HEK293T (cell line): ENCODE measurements around the gene RNASEH1.
A peak's percentile ranks its signal among the peaks of the same experiment; 100 is the strongest.

Experiments
- CTCF ChIA-PET: fragments of 350-600 bp; formaldehyde crosslinking; extraction: SDS; loops from one replicate; lab custom pipeline; 2021; ENCODE audit warnings: antibody characterized with exemption, inconsistent platforms; lab: Yijun Ruan, JAX
- POLR2A ChIA-PET: fragments of 350-600 bp; formaldehyde crosslinking; extraction: SDS; loops from one replicate; lab custom pipeline; 2020; ENCODE audit warnings: antibody characterized with exemption, inconsistent platforms; lab: Yijun Ruan, JAX
- DNase-seq: peaks from one replicate; pipeline ENCODE4 v3.0.0; 2012; ENCODE audit warnings: mixed read lengths; ENCODE audit errors: extremely low spot score
- ARNT ChIP-seq: fragments of 450-650 bp; IDR thresholded peaks from 2 replicates; pipeline ENCODE4 v1.6.1; 2017; ENCODE audit warnings: mild to moderate bottlenecking
- BHLHE40 ChIP-seq: fragments of 450-650 bp; IDR thresholded peaks from 2 replicates; pipeline ENCODE4 v1.6.1; 2016; ENCODE audit warnings: mild to moderate bottlenecking, moderate library complexity, borderline replicate concordance
- CTBP1 ChIP-seq: fragments of 450-650 bp; IDR thresholded peaks from 2 replicates; pipeline ENCODE4 v1.6.1; 2016; ENCODE audit warnings: borderline replicate concordance
- ELF4 ChIP-seq: fragments of 450-650 bp; IDR thresholded peaks from 2 replicates; pipeline ENCODE4 v1.6.1; 2017; ENCODE audit warnings: antibody characterized with exemption
- FOXA1 ChIP-seq: fragments of 450-650 bp; IDR thresholded peaks from 2 replicates; pipeline ENCODE4 v1.6.1; 2016; ENCODE audit warnings: mild to moderate bottlenecking
- FOXK2 ChIP-seq: fragments of 450-650 bp; IDR thresholded peaks from 2 replicates; pipeline ENCODE4 v1.6.1; 2016; ENCODE audit warnings: mild to moderate bottlenecking
- FOXM1 ChIP-seq: fragments of 450-650 bp; IDR thresholded peaks from 2 replicates; pipeline ENCODE4 v1.6.1; 2017; ENCODE audit warnings: mild to moderate bottlenecking, borderline replicate concordance
- HDGF ChIP-seq: fragments of 450-650 bp; IDR thresholded peaks from 2 replicates; pipeline ENCODE4 v1.6.1; 2017; ENCODE audit warnings: antibody characterized with exemption, borderline replicate concordance
- L3MBTL2 ChIP-seq: fragments of 450-650 bp; conservative IDR thresholded peaks from 2 replicates; pipeline ENCODE4 v1.6.1; 2016; ENCODE audit warnings: mild to moderate bottlenecking
- LEF1 ChIP-seq: fragments of 450-650 bp; IDR thresholded peaks from 2 replicates; pipeline ENCODE4 v1.6.1; 2017; ENCODE audit warnings: mild to moderate bottlenecking, borderline replicate concordance
- NFRKB ChIP-seq: fragments of 450-650 bp; IDR thresholded peaks from 2 replicates; pipeline ENCODE4 v1.6.1; 2016; ENCODE audit warnings: mild to moderate bottlenecking, moderate library complexity
- PKNOX1 ChIP-seq: fragments of 450-650 bp; IDR thresholded peaks from 2 replicates; pipeline ENCODE4 v1.6.1; 2016
- SP1 ChIP-seq: fragments of 450-650 bp; IDR thresholded peaks from 2 replicates; pipeline ENCODE4 v1.6.1; 2017
- SUZ12 ChIP-seq: fragments of 450-650 bp; IDR thresholded peaks from 2 replicates; pipeline ENCODE4 v1.6.1; 2016; ENCODE audit warnings: mild to moderate bottlenecking
- TARDBP ChIP-seq: fragments of 450-650 bp; IDR thresholded peaks from 2 replicates; pipeline ENCODE4 v1.6.1; 2016
- ZNF384 ChIP-seq: fragments of 450-650 bp; IDR thresholded peaks from 2 replicates; pipeline ENCODE4 v1.6.1; 2016

Gene RNASEH1

DNA sequence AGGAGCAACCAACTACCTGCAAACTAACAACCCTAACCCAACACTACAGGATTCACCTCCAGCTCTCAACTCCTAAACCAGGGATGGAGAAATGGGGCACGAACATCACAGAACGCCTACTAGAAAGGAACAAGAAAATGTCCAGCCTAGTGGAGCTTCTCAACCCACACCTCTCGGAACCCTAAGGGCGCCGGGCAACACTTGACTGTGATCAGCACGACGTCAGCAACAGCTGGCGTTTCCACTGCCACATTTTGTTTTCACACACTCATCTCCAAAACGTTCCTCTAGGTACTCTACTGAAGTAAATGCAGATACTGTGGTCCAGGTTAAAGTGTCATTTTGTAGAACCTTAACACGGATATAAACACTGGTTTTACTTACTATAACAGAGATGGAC is 4.2 kb downstream of the RNASEH1 start:
- no peak for DNase-seq
- TF ChIP-seq ELF4: no peak
- TF ChIP-seq LEF1: no peak
- TF ChIP-seq PKNOX1: no peak
- POLR2A ChIA-PET: no interaction called here
- CTCF ChIA-PET: interaction anchor here (0.7 kb wide), 1 partner anchor 29 kb away, joined by 3 read pairs; no protein-coding TSS in a partner anchor

DNA sequence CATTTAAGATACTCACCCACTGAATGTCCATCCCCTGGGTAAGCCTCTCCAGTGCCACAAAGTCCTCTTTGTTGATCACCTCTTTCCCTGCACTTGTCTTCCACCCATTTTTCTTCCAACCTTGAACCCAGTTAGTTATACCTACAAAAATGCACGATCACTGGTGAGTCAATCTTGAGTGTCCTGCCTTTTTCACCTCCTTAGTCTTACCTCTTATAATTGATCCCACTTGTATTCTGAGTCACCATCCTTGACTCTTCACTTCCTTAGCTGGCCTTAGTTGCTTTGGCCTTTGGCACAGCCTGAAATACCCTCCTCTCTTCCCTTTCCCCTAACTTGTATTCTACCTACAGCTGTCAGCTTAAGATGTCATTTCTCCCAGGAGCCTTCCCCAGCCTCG is 10.2 kb downstream of the RNASEH1 start:
- TF ChIP-seq BHLHE40: no peak
- no peak for TF ChIP-seq FOXA1
- no peak for TF ChIP-seq SUZ12
- no peak for TF ChIP-seq CTBP1
- no peak for TF ChIP-seq TARDBP
- TF ChIP-seq LEF1: no peak
- no peak for TF ChIP-seq L3MBTL2
- ChIA-PET POLR2A (interaction anchor here (0.6 kb wide), 1 partner anchor 10 kb away, joined by 4 read pairs; the partner anchor contains the start of gene RNASEH1), CTCF (no interaction called here)
- no peak for DNase-seq

- DNase-seq: no peak
- POLR2A ChIA-PET: interaction anchor here (1.1 kb wide), 1 partner anchor 12 kb away, joined by 4 read pairs; the partner anchor contains the start of gene RNASEH1
- CTCF ChIA-PET: no interaction called here
- no peak for TF ChIP-seq LEF1
- no peak for TF ChIP-seq NFRKB
- no peak for TF ChIP-seq BHLHE40
Observed at GRCh38 chr2:3545788-3546478, 12.2 kb downstream of the RNASEH1 start.

DNA sequence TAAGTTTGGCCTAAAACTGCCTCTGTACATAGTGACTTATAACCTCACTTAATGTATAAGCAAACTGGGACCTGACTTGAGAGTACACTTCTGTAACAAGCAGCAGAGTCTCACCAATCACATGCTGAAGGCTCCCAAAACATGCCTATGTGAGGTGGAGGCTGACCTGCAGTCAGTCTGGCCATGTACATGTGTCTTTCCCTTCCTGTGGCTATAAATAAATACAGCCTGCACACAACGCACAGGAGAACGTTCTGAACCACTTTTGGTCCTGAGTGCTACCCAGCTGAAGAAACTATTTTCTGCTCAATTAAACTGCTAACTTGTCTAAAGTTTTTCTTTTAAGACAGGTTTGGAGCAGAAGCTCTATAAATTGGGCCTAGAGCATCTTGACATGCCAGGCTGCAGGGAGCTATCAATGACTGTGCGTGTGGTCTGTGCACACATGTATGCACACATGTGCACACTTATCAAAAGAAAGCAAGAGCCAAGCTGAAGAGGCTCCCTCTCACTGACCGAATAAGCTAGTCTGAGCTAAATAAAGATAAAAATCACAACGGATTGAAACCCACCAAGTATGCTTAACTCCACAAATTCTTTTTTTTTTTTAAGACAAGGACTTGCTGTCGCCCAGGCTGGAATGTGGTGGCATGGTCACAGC is 15.0 kb downstream of the RNASEH1 start:
- CTCF ChIA-PET: no interaction called here
- POLR2A ChIA-PET: no interaction called here
- DNase-seq: no peak
- TF ChIP-seq NFRKB: no peak
- TF ChIP-seq ZNF384: no peak
- TF ChIP-seq ARNT: no peak
- no peak for TF ChIP-seq LEF1
- TF ChIP-seq ELF4: no peak

- POLR2A ChIA-PET: no interaction called here
- no peak for DNase-seq
- CTCF ChIA-PET: no interaction called here
- no peak for TF ChIP-seq PKNOX1
- no peak for TF ChIP-seq L3MBTL2
- TF ChIP-seq ELF4: no peak
- no peak for TF ChIP-seq CTBP1
- no peak for TF ChIP-seq HDGF
- TF ChIP-seq ZNF384: no peak
Observed at GRCh38 chr2:3542107-3542506, 16.0 kb downstream of the RNASEH1 start.

- no peak for DNase-seq
- TF ChIP-seq CTBP1 (no peak), PKNOX1 (no peak), LEF1 (no peak), FOXA1 (no peak), BHLHE40 (no peak)
- POLR2A ChIA-PET: no interaction called here
- CTCF ChIA-PET: no interaction called here
Observed at GRCh38 chr2:3539836-3540235, 18.3 kb downstream of the RNASEH1 start.

GRCh38 chr2:3536682-3537632 is 21.2 kb downstream of the RNASEH1 start:
- peak; percentile 56 for DNase-seq
- POLR2A ChIA-PET: interaction anchor here (0.7 to 1.1 kb wide), 2 partner anchors 18 to 68 kb away, joined by 3 to 8 read pairs; partner anchors contain the start of gene ADI1
- TF ChIP-seq PKNOX1 (no peak), CTBP1 (no peak), L3MBTL2 (no peak), FOXK2 (no peak), HDGF (no peak), SP1 (no peak), ZNF384 (no peak), FOXM1 (no peak), TARDBP (no peak), BHLHE40 (no peak), ARNT (no peak), SUZ12 (no peak), LEF1 (no peak), FOXA1 (no peak), NFRKB (no peak)
- CTCF ChIA-PET: no interaction called here
